ENCODE data around the gene MYLK3. TPM values are rescaled to one million over a fixed set of nuclear protein-coding genes. Genes with fewer than 3 reads are reported as not detected.
A peak's percentile ranks its signal among the peaks of the same experiment; 100 is the strongest.
"Not testable (repeated sequence)": the region's sequence is repeated elsewhere in the genome, so short reads cannot be mapped to it uniquely, and the experiment has no call there.

MYLK3 gene
- total RNA-seq = 3.0 TPM

DNA sequence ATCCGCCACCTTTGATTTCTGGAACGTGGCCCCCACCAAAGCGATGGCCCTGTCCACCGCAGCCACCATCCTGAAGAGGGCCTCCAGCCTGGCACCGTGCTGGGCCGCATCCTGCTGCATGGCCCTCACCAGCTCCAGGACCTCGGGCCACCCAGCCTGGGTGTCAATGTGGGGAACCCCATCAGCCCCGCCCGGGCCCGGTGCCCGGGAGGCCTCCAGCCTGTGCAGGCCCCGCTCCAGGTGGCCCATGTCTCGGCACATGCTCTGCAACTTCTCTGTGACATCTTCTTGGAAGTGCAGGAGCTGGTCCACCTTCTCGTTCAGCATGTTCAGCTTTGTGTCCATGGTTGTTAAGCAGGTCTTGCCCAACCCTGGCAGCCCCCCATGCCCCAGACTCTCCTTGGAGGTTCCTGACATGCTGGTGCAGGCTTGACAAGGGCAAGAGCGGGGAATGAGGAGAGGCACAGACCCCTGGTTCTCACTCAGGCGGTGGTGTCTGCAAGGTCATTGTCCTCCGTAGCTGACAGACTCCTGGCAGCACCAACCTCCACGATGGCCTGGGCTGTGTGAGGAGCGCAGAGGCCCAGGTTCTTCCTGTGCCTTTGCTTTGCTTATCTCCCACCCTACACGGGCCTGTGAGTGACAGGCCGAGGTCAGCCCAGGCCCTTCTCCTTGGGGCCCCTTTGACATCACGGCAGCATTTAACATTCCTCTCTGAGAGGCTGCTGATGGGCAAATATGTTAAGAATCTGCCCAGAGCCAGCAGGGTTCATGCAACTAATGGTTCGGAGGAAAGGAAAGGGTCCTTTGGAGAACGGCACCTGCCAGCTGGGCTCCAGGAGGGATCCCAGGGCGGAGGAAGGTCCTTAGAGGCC lies at the start of gene MYLK3:
TSS of gene MYLK3 (minus strand) at position 568 of the 875 bp plus-strand sequence. CDS start at position 417, 151 bp downstream.
- no peak for DNase-seq

- DNase-seq = no peak
Measured at GRCh38 chr16:46797501-46797900, 49.4 kb upstream of the MYLK3 start.

- no peak for DNase-seq
Measured at GRCh38 chr16:46796764-46797269, 48.7 kb upstream of the MYLK3 start.

DNA sequence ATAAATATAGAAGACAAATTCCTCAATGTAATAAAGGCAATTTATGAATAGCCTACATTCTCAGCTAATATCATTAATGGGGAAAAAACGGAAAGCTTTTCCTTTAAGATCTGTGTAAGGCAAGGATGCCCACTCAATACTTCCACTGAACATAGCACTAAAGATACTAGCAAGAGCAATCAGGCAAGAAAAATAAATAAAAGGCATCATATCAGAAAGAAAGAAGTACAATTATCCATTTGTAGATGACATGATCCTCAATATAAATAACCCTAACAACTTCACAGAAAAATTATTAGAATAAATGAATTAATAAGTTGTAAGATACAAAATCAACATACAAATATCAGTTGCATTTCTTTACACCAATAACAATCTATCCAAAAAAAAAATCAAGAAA lies 45.7 kb upstream of the MYLK3 start:
- no peak for DNase-seq

- DNase-seq = no peak
Measured at GRCh38 chr16:46790599-46791270, 42.6 kb upstream of the MYLK3 start.

GRCh38 chr16:46789499-46790414 lies 41.6 kb upstream of the MYLK3 start:
- DNase-seq = peak; percentile 4

DNA sequence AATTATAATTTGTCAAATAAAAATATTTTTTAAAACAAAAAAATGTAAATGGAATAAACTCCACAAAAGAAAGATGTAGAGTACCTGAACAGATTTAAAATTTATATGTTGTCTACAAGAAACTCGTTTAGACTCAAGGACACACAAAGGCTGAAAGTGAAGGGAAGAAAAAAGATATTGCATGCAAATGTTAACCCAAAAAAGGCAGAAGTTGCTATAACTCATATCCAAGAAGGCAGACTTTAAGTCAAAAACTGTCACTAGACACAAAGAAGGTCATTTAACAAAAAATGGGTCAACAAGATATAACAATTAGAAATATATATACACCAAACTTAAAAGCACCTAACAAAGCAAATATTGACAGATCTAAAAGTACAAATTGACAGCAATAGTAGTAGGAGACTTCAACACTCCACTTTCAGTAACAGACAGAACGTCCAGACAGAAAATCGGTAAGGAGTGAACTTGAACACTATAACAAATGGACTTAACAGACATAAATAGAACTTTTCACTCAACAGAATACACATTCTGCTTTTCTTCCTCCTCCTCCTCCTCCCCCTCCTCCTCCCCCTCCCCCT lies 40.8 kb upstream of the MYLK3 start:
- DNase-seq = no peak

- DNase-seq = no peak
Measured at GRCh38 chr16:46787909-46788308, 39.8 kb upstream of the MYLK3 start.

GRCh38 chr16:46785076-46785845 lies 37.1 kb upstream of the MYLK3 start:
- DNase-seq = no peak

DNA sequence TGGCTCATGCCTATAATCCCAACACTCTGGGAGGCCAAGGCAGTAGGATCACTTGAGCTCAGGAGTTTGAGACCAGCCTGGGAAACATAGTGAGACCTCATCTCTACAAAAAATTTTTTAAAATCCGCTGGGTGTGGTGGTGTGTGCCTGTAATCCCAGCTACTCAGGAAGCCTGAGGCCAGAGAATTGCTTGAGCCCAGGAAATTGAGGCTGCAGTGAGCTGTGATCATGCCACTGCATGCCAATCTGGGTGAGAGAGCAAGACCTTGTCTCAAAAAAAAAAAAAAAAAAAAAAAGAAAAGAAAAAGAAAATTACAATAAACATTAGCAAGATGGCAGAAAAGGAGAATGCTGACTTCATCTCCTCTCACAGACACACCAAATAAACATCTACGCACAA lies 36.4 kb upstream of the MYLK3 start:
- DNase-seq = not testable (repeated sequence)

DNA sequence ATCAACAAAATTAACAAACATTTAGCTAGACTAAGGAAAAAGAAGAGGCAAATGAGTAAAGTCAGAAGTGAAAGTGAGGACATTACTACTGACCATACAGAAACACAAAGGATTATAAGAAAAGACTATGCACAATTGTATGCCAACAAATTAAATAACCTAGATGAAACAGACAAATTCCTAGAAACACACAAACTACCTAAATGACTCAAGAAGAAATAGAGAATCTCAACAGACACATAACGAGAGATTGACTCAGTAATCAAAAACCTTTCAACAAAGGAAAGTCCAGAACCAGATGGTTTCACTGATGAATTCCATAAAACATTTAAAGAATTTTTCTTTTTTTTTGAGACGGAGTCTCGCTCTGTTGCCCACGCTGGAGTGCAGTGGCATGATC lies 35.7 kb upstream of the MYLK3 start:
- DNase-seq = no peak

GRCh38 chr16:46782320-46782719 lies 34.2 kb upstream of the MYLK3 start:
- no peak for DNase-seq

GRCh38 chr16:46777804-46778203 lies 29.7 kb upstream of the MYLK3 start:
- no peak for DNase-seq

- no peak for DNase-seq
Measured at GRCh38 chr16:46775214-46775613, 27.1 kb upstream of the MYLK3 start.

- DNase-seq = no peak
Measured at GRCh38 chr16:46774743-46775177, 26.6 kb upstream of the MYLK3 start.

- DNase-seq = no peak
Measured at GRCh38 chr16:46772463-46772862, 24.3 kb upstream of the MYLK3 start.

DNA sequence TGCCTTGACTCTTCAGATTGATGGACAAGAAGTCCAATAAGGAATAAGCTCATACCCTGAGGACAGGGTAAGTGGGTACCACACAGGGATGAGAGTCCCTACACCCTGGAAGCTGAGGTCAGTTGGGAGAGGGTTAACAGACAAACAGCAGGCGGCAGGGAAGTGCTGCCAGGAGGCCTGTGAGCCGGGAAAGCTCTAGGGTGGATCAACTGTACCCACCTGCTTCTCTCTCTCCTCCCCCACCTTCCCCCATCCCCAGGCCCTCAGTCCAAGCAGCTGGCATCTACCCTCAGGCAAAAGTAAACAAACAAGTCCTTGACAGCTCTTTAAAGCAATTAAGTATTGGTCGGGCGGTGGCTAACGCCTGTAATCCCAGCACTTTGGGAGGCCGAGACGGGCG lies 20.7 kb upstream of the MYLK3 start:
- DNase-seq = no peak

DNA sequence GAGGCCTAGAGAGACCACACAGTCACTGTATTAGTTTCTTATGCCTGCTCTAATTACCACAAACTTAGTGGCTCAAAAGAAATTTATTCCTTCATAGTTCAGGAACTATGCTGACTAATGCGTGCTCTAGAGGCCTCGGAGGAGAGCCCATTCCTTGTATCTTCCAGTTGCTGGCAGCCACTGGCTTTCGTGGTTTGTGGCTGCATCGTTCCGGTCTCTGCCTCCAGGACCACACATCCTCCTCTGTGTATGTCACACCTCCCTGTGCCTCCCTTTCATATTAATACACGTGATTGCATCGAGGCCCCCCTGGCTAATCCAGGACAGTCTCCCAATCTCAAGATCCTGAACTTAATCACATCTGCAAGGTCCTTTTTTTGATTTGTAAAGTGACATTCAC lies 16.9 kb upstream of the MYLK3 start:
- no peak for DNase-seq

DNA sequence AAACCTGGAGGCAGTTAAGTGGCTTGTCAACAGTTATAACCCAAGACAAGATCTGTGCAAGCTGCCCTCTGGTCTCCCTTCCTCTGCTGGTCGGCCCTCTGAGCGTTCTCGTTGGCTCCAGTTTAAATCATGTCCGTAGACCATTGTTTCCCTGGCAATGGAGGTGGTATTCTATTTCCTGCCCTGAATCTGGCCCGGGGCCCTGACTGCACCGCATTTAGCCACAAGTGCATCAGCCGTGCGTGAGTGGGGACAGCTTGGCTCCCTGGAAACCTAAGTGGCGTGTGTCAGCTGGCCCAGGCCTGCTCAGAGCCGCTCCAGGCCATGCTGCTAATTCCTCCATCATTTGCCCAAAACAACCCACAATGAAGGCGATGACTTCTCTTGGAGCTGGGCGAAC lies 15.0 kb upstream of the MYLK3 start:
- DNase-seq = no peak

GRCh38 chr16:46762583-46762982 lies 14.4 kb upstream of the MYLK3 start:
- DNase-seq = no peak

DNA sequence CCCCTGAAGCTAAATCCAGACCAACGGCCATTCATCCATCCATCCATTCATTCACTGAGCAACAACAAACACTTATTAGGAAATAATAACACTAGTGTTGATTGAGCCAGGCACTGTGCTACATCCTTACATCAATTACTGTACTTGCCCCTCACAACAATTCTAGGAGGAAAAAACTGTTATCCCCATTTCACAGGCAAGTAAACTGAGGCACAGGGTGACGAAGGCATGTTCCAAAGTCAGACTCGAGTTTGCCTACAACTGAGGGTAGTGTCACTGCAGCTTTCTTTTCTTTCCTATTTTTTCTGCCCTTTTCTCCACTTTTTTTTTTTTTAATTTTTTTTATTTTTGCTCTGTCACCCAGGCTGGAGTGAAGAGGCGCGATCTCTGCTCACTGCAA lies 11.2 kb upstream of the MYLK3 start:
- no peak for DNase-seq

Measured in skin of body (tissue), 2 donors.